GM12878 (cell line): Measurements from ENCODE around the gene PACS2. TPM values are rescaled to one million over a fixed set of nuclear protein-coding genes. Genes with fewer than 3 reads are reported as not detected.
"Not testable (repeated sequence)": the region's sequence is repeated elsewhere in the genome, so short reads cannot be mapped to it uniquely, and the experiment has no call there.

Source experiments
- ATAC-seq: fragments of 200-7000 bp; cut with Tn5 transposase; 3 replicates; pipeline ENCODE4 v1.9.1; 2020; ENCODE audit warnings: mild to moderate bottlenecking, moderate library complexity
- BruUV-seq: library from RNA; stranded (reverse); fragments of 400-500 nt; replicated peaks from 2 replicates; lab custom pipeline; 2021; lab: Mats Ljungman, UMichigan
- CTCF ChIA-PET: fragments of 300-600 bp; sonication (Branson Sonifier 250); formaldehyde crosslinking; extraction: SDS; loops from one replicate; lab custom pipeline; 2021; ENCODE audit warnings: inconsistent platforms; lab: Yijun Ruan, JAX
- POLR2A ChIA-PET: fragments of 350-600 bp; formaldehyde crosslinking; extraction: SDS; loops from one replicate; lab custom pipeline; 2021; ENCODE audit warnings: inconsistent platforms; lab: Charles Lee
- RAD21 ChIA-PET: fragments of 300-600 bp; sonication (Branson Sonifier 250); formaldehyde crosslinking; loops from one replicate; lab custom pipeline; 2023; ENCODE audit warnings: antibody characterized with exemption; ENCODE audit not compliant: unreplicated experiment; lab: Charles Lee
- SMC1A ChIA-PET: fragments of 300-600 bp; sonication (Branson Sonifier 250); formaldehyde crosslinking; loops from one replicate; lab custom pipeline; 2023; ENCODE audit not compliant: unreplicated experiment, uncharacterized antibody; lab: Charles Lee
- DNase-seq: peaks from one replicate; pipeline ENCODE4 v3.0.0-alpha.2; 2011; ENCODE audit warnings: low read depth, low spot score
- FAIRE-seq: peaks from 3 replicates; lab custom pipeline; 2011; peaks lifted over from hg19 to GRCh38; lab: Jason Lieb, UNC
- H2AFZ ChIP-seq: 2 replicates; pipeline ENCODE4 v1.6.0; 2011; ENCODE audit warnings: low read depth, low read length, control low read depth; ENCODE audit not compliant: control insufficient read depth
- H3K27ac ChIP-seq: 2 replicates; pipeline ENCODE4 v1.5.1; 2011; ENCODE audit warnings: control low read depth; ENCODE audit not compliant: control insufficient read depth, insufficient read depth
- H3K27me3 ChIP-seq, 2 experiments: replicated peaks in 1 of 2; 2 replicates each; pipeline versions ENCODE4 v1.6.0 to v1.6.1; 2011; ENCODE audit warnings: low read length in 1 of 2; ENCODE audit not compliant: control insufficient read depth in 2 of 2, insufficient read depth in 2 of 2
- H3K36me3 ChIP-seq, 2 experiments: 2 replicates each; pipeline ENCODE4 v1.5.1; 2011; ENCODE audit warnings: low read length in 1 of 2; ENCODE audit not compliant: control insufficient read depth in 2 of 2, insufficient read depth in 2 of 2
- H3K4me1 ChIP-seq: 2 replicates; pipeline ENCODE4 v1.6.1; 2011; ENCODE audit warnings: mild to moderate bottlenecking, low read length, moderate library complexity, mixed read lengths; ENCODE audit not compliant: control insufficient read depth, insufficient read depth
- H3K4me2 ChIP-seq: 2 replicates; pipeline ENCODE4 v1.6.0; 2011; ENCODE audit warnings: control low read depth; ENCODE audit not compliant: control insufficient read depth, insufficient read depth
- H3K4me3 ChIP-seq: fragments of 200-600 bp; sonication (generic); 2 replicates; pipeline ENCODE4 v1.5.1; 2016
- H3K79me2 ChIP-seq: 2 replicates; pipeline ENCODE4 v1.6.0; 2011; ENCODE audit warnings: low read length; ENCODE audit not compliant: control insufficient read depth, insufficient read depth
- H3K9ac ChIP-seq: 2 replicates; pipeline ENCODE4 v1.8.0; 2011; ENCODE audit warnings: low read length, control low read depth, mixed read lengths; ENCODE audit not compliant: control insufficient read depth, insufficient read depth
- H3K9me3 ChIP-seq: replicated peaks from 3 replicates; pipeline ENCODE4 v1.5.1; 2011; ENCODE audit warnings: mild to moderate bottlenecking, low read length; ENCODE audit not compliant: control insufficient read depth, insufficient read depth
- H4K20me1 ChIP-seq: 2 replicates; pipeline ENCODE4 v1.6.0; 2011; ENCODE audit not compliant: control insufficient read depth, insufficient read depth
- ASH2L ChIP-seq: fragments of 300-600, 200-600 bp; sonication (generic); IDR thresholded peaks from 2 replicates; pipeline ENCODE4 v1.6.1; 2017; ENCODE audit warnings: low read depth, mild to moderate bottlenecking, borderline replicate concordance
- BRCA1 ChIP-seq: IDR thresholded peaks from 2 replicates; pipeline ENCODE4 v1.6.1; 2011; ENCODE audit warnings: low read depth, low read length, improper control_type of control experiment
- HDAC2 ChIP-seq: fragments of 200-600 bp; sonication (generic); IDR thresholded peaks from 2 replicates; pipeline ENCODE4 v1.6.1; 2017
- HDGF ChIP-seq: fragments of 450-650 bp; IDR thresholded peaks from 2 replicates; pipeline ENCODE4 v1.6.1; 2016; ENCODE audit warnings: antibody characterized with exemption
- IKZF2 ChIP-seq, 2 experiments: fragments of 450-650 bp; IDR thresholded peaks; 2 replicates each; pipeline ENCODE4 v1.6.1; 2017; ENCODE audit warnings: mild to moderate bottlenecking in 2 of 2, moderate library complexity in 2 of 2
- MEF2B ChIP-seq: fragments of 450-650 bp; IDR thresholded peaks from 2 replicates; pipeline ENCODE4 v1.6.1; 2018; ENCODE audit warnings: mild to moderate bottlenecking, moderate library complexity; ENCODE audit not compliant: partially characterized antibody, poor library complexity, severe bottlenecking
- MYC ChIP-seq: IDR thresholded peaks from 2 replicates; pipeline ENCODE4 v1.6.1; 2011; ENCODE audit warnings: mild to moderate bottlenecking, low read length, moderate library complexity, inconsistent platforms; ENCODE audit not compliant: insufficient read depth, insufficient replicate concordance, insufficient read length, severe bottlenecking
- RUNX3 ChIP-seq: IDR thresholded peaks from 2 replicates; pipeline ENCODE4 v1.6.1; 2012; ENCODE audit warnings: low read length, inconsistent platforms
- TBL1XR1 ChIP-seq: IDR thresholded peaks from 2 replicates; pipeline ENCODE4 v1.6.1; 2012; ENCODE audit warnings: low read depth, low read length, improper control_type of control experiment
- WRNIP1 ChIP-seq: IDR thresholded peaks from 2 replicates; pipeline ENCODE4 v1.6.1; 2011; ENCODE audit warnings: low read depth, low read length, improper control_type of control experiment, borderline replicate concordance
- ZNF622 ChIP-seq: fragments of 450-650 bp; IDR thresholded peaks from 2 replicates; pipeline ENCODE4 v1.6.1; 2017; ENCODE audit warnings: mild to moderate bottlenecking, inconsistent platforms
- WGBS: methylation state at CpG from one replicate; pipeline ENCODE4 v1.1.6; 2016; ENCODE audit warnings: low lambda C conversion rate; ENCODE audit not compliant: insufficient replicate concordance, insufficient coverage; ENCODE audit errors: missing lambda C conversion rate; 5-methylcytosine and 5-hydroxymethylcytosine counted together
- in situ Hi-C: fragments of 300-500 bp; cut with MboI; formaldehyde crosslinking; loops from 9 replicates; pipeline ENCODE4 v1.14.3; 2018; ENCODE audit warnings: mixed read lengths
- intact Hi-C: fragments of 100-400 bp; cut with micrococcal nuclease; formaldehyde crosslinking; loops from one replicate; pipeline ENCODE4 v1.14.2; 2022; ENCODE audit not compliant: unreplicated experiment
- polyA plus RNA-seq, 11 experiments: library from polyadenylated mRNA; depleted of rRNA in 4 of 11; unstranded in 6 of 11; stranded (reverse) in 5 of 11; fragments of >200 nt; fragmentation: Nextera tagmentation in 4 of 11; fragmentation: Illumina TruSeq in 1 of 11; extraction: Ambion mirVana in 4 of 11; extraction: Trizol in 1 of 11; gene quantifications; 1 replicate in 1 of 11; 2 replicates in 10 of 11; pipeline versions ENCODE4 v1.2.1 to v1.2.3, GENCODE V29; 2011 to 2016; ENCODE audit warnings: inconsistent platforms in 2 of 11, missing spikeins in 2 of 11, low read depth in 1 of 11
- total RNA-seq, 4 experiments: library from RNA; depleted of rRNA in 3 of 4; stranded (reverse); fragments of >200 nt in 3 of 4; fragmentation: Illumina TruSeq in 1 of 4; extraction: Trizol in 1 of 4; gene quantifications; 2 replicates each; pipeline versions ENCODE4 v1.2.1 to v1.2.3, GENCODE V29; 2013 to 2021
- TF ChIP-seq, protein P1 (sequence below): IDR thresholded peaks from 2 replicates; pipeline ENCODE4 v1.6.1; 2012; ENCODE audit warnings: low read depth, low read length, improper control_type of control experiment
- TF ChIP-seq, protein P2 (sequence below): fragments of 450-650 bp; IDR thresholded peaks from 2 replicates; pipeline ENCODE4 v1.6.1; 2018; ENCODE audit warnings: mild to moderate bottlenecking, low read depth, moderate library complexity; ENCODE audit not compliant: partially characterized antibody
- TF ChIP-seq, protein P3 (sequence below): IDR thresholded peaks from 2 replicates; pipeline ENCODE4 v1.6.1; 2012; ENCODE audit warnings: low read depth, low read length, improper control_type of control experiment
- TF ChIP-seq, protein P4 (sequence below): IDR thresholded peaks from 2 replicates; pipeline ENCODE4 v1.6.1; 2011; ENCODE audit warnings: borderline replicate concordance, low read depth, mild to moderate bottlenecking, moderate library complexity, low read length; ENCODE audit not compliant: insufficient read depth, poor library complexity, severe bottlenecking
- TF ChIP-seq, protein P5 (sequence below): fragments of 450-650 bp; IDR thresholded peaks from 2 replicates; pipeline ENCODE4 v1.6.1; 2017; ENCODE audit warnings: borderline replicate concordance

PACS2 gene
- total and polyA plus RNA-seq, 10 of the 15 experiments (the other 5 are each of a cell fraction or from before 2014, with no cell fraction given), result 0.21 to 37.3 (median 9.4) TPM

DNA sequence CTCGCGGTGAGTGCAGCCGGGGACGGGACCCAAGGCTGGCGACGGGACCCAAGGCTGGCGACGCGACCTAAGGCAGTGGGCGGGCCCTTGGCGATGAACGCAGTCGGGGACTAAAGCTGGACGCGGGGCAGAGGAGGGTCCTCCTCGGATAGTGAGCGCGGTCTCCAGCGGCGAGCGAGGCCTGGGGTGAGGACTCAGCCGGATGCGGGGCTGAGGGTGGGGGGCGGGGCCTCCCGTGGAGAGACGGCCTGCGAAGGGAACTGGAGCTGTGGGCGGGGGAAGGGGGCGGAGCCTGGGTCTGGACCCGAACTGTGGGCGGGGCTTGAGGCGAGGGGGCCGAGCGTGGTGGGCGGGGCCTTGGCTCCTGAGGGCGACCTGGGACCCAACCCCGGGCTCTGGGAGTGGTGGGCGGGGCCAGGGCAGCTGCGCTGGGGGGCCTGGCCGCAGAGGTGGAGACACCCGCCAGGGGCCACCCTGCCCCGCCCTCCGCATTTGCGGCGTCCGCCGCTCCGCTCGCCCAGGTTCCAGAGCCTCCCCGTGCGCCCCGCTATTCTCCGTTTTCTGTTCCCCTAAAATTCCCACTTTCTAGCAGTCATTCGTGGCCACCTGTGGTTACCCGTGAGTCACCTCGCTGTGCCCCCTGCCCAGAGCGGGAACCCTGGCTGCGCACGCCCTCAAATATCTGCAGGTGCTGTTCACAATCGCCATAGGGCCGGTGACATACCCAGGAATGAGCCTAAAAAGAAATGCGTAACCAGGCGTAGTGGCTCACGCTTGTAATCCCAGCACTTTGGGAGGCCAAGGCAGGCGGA is 13.2 kb upstream of the PACS2 start (continued):
- TF ChIP-seq HDAC2 (no peak), RUNX3 (0 out of 2 replicates have a peak, but pooled peaks have one; percentile 21), BRCA1 (no peak), WRNIP1 (no peak), IKZF2 (IDR thresholded peaks at IDR 0.05) (peak in 1 of 2 experiments; percentile 39; a peak in 1 of 4 replicates), MEF2B (no peak), TBL1XR1 (no peak), MYC (no peak), ASH2L (no peak), HDGF (peak; percentile 97), ZNF622 (no peak)
- TF ChIP-seq, protein P1, sequence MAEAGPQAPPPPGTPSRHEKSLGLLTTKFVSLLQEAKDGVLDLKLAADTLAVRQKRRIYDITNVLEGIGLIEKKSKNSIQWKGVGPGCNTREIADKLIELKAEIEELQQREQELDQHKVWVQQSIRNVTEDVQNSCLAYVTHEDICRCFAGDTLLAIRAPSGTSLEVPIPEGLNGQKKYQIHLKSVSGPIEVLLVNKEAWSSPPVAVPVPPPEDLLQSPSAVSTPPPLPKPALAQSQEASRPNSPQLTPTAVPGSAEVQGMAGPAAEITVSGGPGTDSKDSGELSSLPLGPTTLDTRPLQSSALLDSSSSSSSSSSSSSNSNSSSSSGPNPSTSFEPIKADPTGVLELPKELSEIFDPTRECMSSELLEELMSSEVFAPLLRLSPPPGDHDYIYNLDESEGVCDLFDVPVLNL, result no peak
- TF ChIP-seq, protein P2, sequence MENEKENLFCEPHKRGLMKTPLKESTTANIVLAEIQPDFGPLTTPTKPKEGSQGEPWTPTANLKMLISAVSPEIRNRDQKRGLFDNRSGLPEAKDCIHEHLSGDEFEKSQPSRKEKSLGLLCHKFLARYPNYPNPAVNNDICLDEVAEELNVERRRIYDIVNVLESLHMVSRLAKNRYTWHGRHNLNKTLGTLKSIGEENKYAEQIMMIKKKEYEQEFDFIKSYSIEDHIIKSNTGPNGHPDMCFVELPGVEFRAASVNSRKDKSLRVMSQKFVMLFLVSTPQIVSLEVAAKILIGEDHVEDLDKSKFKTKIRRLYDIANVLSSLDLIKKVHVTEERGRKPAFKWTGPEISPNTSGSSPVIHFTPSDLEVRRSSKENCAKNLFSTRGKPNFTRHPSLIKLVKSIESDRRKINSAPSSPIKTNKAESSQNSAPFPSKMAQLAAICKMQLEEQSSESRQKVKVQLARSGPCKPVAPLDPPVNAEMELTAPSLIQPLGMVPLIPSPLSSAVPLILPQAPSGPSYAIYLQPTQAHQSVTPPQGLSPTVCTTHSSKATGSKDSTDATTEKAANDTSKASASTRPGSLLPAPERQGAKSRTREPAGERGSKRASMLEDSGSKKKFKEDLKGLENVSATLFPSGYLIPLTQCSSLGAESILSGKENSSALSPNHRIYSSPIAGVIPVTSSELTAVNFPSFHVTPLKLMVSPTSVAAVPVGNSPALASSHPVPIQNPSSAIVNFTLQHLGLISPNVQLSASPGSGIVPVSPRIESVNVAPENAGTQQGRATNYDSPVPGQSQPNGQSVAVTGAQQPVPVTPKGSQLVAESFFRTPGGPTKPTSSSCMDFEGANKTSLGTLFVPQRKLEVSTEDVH, result no peak
- TF ChIP-seq, protein P3, sequence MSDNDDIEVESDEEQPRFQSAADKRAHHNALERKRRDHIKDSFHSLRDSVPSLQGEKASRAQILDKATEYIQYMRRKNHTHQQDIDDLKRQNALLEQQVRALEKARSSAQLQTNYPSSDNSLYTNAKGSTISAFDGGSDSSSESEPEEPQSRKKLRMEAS, result no peak
- TF ChIP-seq, protein P4, sequence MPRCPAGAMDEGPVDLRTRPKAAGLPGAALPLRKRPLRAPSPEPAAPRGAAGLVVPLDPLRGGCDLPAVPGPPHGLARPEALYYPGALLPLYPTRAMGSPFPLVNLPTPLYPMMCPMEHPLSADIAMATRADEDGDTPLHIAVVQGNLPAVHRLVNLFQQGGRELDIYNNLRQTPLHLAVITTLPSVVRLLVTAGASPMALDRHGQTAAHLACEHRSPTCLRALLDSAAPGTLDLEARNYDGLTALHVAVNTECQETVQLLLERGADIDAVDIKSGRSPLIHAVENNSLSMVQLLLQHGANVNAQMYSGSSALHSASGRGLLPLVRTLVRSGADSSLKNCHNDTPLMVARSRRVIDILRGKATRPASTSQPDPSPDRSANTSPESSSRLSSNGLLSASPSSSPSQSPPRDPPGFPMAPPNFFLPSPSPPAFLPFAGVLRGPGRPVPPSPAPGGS, result no peak
- TF ChIP-seq, protein P5, sequence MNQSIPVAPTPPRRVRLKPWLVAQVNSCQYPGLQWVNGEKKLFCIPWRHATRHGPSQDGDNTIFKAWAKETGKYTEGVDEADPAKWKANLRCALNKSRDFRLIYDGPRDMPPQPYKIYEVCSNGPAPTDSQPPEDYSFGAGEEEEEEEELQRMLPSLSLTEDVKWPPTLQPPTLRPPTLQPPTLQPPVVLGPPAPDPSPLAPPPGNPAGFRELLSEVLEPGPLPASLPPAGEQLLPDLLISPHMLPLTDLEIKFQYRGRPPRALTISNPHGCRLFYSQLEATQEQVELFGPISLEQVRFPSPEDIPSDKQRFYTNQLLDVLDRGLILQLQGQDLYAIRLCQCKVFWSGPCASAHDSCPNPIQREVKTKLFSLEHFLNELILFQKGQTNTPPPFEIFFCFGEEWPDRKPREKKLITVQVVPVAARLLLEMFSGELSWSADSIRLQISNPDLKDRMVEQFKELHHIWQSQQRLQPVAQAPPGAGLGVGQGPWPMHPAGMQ, result no peak
- TF ChIP-seq, all 136 proteins: peak for 15

DNA sequence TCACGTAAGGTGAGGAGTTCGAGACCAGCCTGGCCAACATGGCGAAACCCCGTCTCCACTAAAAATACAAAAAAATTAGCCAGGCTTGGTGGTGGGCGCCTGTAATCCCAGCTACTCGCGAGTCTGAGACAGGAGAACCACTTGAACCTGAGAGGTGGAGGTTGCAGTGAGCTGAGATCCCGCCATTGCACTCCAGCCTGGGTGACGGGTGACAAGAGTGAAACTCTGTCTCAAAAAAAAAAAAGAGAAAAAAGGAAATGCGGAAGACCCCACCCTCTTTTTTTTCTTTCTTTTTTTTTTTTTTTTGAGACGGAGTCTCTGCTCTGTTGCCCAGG is 12.7 kb upstream of the PACS2 start:
- CTCF ChIA-PET, result interaction anchor here (1.5 kb wide), 2 partner anchors 9 to 50 kb away, joined by 4 read pairs; no protein-coding TSS in a partner anchor
- H3K9me3 ChIP-seq, H3K9ac ChIP-seq, BruUV-seq, H2AFZ ChIP-seq, in situ Hi-C loops, H4K20me1 ChIP-seq, H3K27ac ChIP-seq, DNase-seq, H3K4me2 ChIP-seq, SMC1A ChIA-PET, FAIRE-seq, POLR2A ChIA-PET, H3K36me3 ChIP-seq, H3K4me1 ChIP-seq, H3K27me3 ChIP-seq, ATAC-seq: not testable (repeated sequence)
- peaks cover 26% of the 10 kb centered on the region for H3K79me2 ChIP-seq
- H3K4me3 ChIP-seq, result peak overlapping the region; percentile 62; the same call in 1 of the 2 replicates
- 96% methylated on average over 9 of the region's 11 CpGs for WGBS
- RAD21 ChIA-PET, result interaction anchor here (0.9 to 2.2 kb wide), 2 partner anchors 12 to 188 kb away, joined by 5 to 13 read pairs; partner anchors contain the start of gene PACS2
- intact Hi-C loops, result loop anchor here (1.0 kb wide), 1 partner anchor 188 kb away; no protein-coding TSS in a partner anchor
